AG08395 (cell line): ENCODE results near the gene CCDC7.
A peak's percentile ranks its signal among the peaks of the same experiment; 100 is the strongest.
"Not testable (repeated sequence)": the region's sequence is repeated elsewhere in the genome, so short reads cannot be mapped to it uniquely, and the experiment has no call there.

Experiments
- DNase-seq: peaks from one replicate; pipeline ENCODE4 v3.0.0; 2012; ENCODE audit warnings: mixed read lengths, low spot score

Gene CCDC7

DNA sequence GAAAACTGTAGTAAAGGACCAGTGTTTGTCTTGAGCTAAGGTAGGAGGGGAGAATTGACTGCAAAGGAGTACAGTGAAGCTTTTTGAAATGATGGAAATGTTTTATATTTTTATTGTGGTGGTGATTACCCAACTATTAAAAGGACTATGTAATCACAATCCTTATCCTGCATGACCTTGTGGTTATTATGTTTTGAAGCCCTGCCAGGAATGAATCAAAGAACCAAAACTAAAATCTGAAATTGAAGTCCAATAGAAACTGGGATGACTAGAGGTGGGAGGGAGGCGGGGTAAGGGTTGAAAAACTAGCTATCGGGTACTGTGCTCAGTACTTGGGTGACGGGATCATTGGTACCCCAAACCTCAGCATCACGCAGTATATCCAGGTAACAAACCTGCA is 8.2 kb downstream of the CCDC7 start:
- no peak for DNase-seq

DNA sequence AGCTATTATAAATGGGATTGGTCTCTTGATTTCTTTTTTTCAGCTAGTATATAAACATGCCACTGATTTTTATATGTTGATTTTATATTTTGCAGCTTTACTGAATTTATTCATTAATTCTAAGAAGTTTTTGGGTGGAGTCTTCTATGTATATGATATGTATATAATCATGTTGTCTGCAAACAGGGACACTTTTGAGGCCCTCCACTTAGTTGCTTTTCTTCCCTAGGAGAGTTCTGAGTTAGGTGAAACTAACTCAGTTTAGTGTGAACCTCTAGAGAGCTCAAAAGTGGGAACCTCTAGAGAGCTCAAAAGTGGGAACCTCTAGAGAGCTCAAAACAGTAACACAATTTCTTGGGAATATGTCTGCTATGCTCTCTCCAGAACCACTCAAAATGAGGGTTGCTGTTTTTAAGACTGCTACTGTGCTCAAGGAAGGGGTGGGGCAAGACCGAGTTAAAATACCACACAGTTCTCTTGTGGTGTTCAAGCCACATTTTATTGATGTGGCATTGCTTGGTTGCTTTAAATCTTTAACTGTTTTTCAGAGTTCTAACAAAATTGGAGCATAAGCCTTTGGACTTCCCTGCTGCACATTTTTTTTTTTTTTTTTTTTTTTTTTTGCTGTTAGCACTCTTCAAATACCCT is 13.2 kb downstream of the CCDC7 start:
- DNase-seq: no peak

DNA sequence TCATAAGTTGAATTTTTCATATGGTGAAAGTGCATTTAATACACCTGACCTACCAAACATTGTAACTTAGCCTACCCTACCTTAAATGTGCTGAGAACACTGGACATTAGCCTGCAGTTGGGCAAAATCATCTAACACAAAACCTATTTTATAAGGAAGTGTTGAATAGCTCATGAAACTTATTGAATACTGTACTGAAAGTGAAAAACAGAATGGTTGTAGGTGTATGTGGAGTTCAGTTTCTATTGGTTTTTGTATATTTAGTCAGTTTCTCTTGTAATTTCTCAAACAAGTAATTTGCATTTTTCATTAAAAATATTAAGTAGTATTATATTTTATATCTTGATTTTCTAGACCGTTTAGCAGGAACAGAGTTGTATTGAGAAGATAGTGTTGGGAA is 15.3 kb downstream of the CCDC7 start:
- no peak for DNase-seq

DNA sequence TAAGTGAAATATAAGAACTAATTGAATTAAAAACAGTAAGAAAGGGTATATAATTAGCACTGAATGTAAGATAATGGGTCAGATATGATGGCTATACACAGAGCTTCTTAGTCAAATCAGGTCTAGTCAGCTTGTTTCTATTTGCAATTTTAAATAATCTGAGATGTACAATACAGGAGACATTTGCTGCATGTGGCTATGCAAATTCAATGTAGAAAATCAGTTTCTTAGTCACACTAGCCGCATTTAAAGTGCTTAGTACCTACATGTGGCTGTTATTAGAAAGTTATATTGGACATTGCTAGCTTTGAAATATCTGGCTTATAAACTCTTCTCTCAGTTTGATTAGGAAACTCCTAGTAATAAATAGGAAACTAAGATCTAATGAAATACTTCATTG is 25.3 kb downstream of the CCDC7 start:
- DNase-seq: no peak

DNA sequence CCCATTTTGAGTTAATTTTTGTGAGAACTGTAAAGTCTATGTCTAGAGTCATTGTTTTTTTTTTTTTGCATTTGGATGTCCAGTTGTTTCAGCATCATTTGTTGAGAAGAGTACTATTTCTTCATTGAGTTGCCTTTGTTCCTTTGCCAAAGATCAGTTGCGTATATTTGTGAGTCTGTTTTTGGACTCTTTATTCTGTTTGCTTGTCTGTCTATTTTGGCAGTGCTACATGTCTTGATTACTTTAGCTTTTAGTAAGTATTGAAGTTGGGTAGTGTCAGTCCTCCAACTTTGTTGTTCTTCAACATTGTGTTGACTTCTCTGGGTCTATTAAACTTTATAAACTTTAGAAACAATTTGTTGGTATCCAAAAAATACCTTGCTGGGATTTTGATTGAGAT is 31.6 kb downstream of the CCDC7 start:
- DNase-seq: no peak

DNA sequence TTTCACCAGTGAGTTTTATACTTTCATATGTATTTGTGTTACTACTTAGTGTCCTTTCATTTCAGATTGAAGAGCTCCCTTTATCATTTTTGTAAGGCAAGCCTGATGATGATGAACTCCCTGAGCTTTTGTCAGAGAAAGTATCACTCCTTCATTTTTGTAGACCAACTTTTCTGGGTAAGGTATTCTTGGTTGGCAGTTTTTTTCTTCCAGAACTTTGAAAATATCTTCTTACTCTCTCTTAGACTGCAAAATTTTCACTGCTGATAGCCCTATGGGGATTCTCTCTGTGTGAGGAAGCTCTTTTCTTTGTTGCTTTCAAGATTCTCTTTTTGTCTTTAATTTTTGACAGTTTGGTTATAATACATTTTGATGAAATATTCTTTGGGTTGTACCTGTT is 35.7 kb downstream of the CCDC7 start:
- no peak for DNase-seq

DNA sequence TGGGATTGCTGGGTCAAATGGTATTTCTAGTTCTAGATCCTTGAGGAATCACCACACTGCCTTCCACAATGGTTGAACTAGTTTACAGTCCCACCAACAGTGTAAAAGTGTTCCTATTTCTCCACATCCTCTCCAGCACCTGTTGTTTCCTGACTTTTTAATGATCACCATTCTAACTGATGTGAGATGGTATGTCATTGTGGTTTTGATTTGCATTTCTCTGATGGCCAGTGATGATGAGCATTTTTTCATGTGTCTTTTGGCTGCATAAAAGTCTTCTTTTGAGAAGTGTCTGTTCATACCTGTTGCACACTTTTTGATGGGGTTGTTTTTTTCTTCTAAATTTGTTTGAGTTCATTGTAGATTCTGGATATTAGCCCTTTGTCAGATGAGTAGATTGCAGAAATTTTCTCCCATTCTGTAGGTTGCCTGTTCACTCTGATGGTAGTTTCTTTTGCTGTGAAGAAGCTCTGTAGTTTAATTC is 37.1 kb downstream of the CCDC7 start:
- not testable (repeated sequence) for DNase-seq

DNA sequence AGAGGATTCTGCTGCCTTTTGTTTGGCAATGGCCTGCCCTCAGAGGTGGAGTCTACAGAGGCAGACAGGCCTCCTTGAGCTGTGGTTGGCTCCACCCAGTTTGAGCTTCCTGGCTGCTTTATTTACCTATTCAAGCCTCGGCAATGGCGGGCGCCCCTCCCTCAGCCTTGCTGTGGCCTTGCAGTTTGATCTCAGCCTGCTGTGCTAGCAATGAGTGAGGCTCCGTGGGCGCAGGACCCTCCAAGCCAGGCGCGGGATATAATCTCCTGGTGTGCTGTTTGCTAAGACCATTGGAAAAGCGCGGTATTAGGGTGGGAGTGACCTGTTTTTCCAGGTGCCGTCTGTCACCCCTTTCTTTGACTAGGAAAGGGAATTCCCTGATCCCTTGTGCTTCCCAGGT is 42.1 kb downstream of the CCDC7 start:
- DNase-seq: not testable (repeated sequence)

DNA sequence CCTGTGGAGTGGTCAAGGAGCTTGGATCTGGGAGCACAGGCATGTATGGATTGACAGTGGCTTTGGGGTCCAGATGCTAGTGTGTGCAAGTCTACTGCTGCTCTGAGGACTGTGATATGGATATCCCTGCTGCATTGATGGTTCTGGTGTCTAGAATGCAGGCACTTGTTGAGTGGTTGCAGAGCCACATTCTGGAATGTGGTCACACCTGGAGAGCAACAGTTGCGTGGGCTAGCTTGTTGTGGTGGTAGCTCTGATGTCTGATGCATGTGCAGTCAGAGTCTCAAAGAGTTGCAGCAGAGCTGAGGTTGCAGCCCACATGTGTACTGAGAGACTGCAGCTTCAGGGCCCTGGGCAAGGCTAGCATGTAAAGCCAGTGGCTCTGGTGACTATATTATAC is 43.2 kb downstream of the CCDC7 start:
- DNase-seq: no peak

DNA sequence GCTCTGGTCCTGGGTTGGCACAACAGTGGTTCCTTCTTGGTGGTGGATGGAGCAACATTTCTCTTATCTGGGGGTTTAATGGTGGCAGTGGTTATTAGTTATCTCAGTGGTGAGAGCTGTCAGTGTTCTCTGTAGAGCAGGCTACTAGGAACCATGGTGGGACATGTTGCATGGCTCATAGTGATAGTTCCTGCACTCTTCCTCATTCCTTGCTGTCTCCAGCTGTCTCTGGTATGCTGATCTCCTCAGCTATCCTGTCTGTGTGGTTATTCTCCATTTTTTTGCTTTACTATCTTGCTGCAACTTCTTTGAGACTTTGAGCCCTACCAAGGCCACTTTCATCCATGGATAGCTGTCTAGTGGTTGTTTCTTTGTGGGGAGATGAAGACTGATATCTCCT is 44.0 kb downstream of the CCDC7 start:
- DNase-seq: peak; percentile 4

DNA sequence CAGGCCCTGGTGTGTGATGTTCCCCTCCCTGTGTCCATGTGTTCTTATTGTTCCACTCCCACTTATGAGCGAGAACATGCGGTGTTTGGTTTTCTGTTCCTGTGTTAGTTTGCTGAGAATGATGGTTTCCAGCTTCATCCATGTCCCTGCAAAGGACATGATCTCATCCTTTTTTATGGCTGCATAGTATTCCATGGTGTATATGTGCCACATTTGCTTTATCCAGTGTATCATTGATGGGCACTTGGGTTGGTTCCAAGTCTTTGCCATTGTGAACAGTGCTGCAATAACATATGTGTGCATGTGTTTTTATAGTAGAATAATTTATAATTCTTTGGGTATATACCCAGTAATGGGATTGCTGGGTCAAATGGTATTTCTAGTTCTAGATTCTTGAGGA is 48.6 kb downstream of the CCDC7 start:
- DNase-seq: not testable (repeated sequence)

DNA sequence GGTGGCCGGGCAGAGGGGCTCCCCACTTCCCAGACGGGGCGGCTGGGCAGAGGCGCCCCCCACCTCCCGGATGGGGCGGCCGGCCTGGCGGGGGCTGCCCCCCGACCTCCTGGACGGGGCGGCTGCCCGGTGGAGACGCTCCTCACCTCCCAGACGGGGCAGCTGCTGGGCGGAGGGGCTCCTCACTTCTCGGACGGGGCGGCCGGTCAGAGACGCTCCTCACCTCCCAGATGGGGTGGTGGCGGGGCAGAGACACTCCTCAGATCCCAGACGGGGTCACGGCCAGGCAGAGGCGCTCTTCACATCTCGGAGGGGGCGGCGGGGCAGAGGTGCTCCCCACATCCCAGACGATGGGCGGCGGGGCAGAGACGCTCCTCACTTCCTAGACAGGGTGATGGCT is 54.2 kb downstream of the CCDC7 start:
- not testable (repeated sequence) for DNase-seq

DNA sequence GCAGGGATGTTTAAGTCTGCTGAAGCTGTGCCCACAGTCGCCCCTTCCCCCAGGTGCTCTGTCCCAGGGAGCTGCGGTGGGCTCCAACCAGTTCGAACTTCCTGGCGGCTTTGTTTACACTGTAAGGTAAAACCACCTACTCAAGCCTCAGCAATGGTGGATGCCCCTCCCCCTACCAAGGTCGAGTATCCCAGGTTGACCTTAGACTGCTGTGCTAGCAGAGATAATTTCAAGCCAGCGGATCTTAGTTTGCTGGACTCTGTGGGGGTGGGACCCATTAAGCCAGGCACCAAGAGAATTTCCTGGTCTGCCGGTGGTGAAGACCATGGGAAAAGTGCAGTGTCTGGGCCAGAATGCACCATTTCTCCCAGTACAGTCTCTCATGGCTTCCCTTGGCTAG is 56.0 kb downstream of the CCDC7 start:
- no peak for DNase-seq

DNA sequence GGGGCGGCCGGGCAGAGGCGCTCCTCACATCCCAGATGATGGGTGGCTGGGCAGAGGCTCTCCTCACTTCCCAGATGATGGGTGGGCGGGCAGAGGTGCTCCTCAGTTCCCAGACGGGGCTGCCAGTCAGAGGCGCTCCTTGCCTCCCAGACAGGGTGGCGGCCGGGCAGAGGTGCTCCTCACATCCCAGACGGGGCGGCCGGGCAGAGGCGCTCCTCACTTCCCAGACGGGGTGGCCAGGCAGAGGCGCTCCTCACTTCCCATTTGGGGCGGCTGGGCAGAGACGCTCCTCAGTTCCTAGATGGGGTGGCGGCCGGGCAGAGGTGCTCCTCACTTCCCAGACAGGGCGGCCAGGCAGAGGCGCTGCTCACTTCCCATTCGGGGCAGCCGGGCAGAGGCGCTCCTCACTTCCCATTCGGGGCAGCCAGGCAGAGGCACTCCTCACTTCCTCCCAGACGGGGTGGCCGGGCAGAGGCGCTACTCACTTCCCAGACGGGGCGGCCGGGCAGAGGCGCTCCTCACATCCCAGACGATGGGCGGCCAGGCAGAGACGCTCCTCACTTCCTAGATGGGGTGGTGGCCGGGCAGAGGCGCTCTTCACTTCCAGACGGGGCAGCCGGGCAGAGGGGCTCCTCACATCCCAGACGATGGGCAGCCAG is 60.0 kb downstream of the CCDC7 start:
- not testable (repeated sequence) for DNase-seq

DNA sequence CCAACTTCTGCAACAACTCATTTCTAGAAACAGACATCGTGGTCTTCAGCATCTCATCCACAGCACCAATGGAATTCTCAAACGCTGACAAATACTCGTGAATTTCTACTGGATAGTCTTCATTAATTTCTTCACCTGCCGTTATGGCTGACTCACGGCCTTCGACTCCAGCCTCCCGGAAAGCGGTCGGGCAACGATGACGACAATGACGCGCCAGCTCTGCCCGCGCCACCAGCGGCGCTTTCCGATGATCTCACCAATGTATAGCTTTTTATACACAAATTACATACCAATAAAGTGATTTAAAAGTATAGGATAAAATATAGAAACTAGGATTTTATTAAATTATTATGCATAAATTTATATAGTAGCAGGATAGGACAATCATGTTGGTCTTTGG is 65.7 kb downstream of the CCDC7 start:
- DNase-seq: no peak

DNA sequence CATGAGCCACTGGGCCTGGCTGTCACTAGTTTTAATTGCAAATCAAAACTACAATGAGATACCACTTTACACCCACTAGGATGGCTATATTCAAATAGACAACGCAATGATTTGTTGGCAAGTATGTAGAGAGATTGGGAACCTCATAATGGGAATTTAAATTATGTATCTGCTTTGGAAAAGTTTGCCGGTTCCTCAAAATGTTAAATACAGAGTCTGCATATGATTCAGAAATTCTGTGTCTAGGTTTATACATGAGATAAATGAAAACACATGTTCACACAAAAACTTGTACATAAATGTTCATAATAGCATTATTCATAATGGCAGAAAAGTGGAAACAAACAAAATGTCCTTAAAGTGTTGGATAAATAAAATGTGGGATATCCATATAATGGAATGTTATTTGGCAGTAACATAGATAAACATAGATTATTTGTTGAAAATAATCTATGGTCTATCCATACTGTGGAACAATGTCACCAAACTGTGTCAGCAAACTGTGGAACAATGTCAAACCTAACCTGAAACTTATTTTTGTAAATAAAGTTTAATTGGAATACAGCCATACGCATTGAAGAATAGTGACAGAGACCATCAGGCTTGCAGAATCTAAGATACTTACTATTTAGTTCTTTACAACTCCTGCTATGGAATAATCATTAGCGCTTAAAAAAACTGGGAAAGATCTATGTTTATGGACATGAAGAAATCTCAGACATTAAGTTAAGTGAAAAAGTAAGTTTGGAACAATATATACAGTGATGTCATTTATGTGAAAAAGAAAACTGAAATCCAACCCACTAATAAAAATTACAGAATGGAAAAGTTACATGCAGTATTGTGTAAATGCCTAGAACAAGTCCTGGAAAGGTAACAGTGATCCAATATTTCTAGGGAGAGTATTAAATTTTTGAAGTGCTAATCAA is 70.9 kb downstream of the CCDC7 start:
- no peak for DNase-seq

DNA sequence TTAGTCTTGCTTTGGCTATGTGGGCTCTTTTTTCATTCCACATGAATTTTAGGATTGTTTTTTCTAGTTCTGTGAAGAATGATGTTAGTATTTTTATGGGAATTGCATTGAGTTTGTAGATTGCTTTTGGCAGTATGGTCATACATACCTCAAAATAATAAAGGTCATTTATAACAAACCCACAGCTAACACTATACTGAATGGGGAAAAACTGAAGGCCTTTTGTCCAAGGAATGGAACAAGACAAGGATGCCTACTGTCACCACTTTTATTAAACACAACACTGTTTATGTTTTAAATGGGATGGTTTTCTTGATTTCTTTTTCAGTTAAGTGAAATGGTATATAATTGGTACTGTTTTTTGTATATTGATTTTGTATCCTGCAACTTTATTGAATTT is 84.3 kb downstream of the CCDC7 start:
- DNase-seq: no peak

DNA sequence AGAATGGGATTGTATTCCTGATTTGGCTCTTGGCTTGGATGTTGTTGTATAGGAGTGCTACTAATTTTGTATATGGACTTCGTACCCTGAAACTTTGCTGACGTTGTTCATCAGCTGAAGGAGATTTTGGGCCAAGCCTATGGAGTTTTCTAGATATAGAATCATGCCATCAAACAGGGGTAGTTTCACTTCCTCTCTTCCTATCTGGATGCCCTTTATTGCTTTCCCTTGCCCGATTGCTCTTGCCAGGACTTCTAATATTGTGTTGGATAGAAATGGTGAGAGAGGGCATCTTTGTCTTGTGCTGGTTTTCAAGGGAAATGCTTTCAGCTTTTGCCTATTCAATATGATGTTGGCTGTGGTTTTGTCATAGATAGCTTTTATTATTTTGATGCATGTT is 92.3 kb downstream of the CCDC7 start:
- no peak for DNase-seq

DNA sequence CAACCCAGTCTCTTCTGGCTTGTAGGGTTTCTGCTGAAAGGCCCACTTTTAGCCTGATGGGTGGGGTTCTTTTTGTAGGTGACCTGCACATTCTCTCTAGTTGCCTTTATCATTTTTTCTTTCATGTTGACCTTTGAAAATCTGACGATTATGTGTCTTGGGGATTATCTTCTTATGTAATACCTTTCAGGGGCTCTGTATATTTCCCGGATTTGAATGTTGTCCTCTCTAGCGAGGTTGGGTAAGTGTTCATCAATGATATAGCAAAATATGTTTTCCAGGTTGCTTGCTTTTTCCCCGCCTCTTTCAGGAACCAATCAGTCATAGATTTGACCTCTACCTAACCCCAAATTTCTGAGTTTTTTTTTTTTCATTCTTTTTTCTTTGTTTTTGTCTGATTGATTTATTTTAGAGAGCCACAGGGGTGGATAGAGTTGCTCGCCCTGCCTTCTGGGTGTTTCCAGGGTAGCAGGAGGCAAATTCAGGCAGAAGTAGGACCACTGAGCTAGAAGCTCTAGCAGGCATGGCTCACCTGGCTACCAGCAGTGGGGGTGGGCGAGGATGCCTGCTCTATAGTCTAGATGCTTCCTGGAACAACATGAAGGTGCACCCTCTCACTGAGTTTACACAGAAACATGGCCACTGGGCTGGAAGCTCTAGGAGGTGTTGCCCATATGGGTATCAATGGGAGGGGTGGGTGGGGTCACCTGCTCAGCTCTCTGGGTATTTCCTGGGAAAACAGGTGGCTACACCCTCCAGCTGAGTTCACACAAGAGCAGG is 94.9 kb downstream of the CCDC7 start:
- no peak for DNase-seq

DNA sequence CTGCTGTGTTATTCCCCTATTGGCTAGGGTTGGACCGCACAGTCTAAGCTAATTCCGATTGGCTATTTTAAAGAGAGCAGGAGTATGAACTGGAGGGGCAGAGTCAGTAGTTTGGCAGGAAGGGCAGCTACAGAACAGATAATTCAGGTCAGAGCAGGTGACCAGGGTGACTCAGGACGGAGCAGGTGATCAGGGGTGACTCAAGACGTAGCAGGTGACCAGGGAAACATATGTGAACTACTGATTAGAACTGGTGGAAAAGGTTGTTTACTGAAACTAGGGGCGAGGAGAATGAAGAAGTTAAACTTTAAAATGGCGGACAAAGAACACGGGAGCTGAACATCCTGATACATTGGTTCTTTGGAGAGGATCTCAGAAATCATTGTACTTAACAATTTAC is 102.3 kb downstream of the CCDC7 start:
- no peak for DNase-seq

DNA sequence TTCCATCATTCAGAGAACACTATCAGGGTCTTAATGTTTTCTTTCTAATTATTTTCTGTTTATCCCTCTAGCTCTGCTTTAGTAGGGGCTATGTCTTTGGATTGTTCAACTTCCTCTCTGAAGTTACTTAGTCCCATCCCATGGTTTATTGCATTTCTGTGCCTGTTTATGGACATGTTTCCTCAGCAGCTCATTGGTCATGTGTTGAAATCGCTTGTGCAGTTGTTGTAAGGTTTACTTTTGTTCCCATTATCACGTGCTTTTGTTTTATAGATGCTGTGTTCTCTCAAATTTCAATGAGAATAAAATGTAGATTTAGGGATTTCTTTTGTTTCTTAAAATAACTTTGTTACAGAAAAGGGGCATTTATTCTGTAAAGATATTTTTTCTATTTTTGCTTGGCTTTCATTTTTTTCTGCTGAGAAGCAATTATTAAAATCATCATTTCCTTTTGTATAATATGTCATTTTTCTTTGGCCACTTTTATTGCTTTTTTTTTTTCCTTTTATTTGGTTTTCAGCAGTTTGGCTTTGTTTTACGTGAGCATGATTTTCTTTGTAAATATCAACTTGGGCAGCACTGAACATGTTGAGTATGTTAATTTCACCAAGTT is 110.9 kb downstream of the CCDC7 start:
- no peak for DNase-seq

DNA sequence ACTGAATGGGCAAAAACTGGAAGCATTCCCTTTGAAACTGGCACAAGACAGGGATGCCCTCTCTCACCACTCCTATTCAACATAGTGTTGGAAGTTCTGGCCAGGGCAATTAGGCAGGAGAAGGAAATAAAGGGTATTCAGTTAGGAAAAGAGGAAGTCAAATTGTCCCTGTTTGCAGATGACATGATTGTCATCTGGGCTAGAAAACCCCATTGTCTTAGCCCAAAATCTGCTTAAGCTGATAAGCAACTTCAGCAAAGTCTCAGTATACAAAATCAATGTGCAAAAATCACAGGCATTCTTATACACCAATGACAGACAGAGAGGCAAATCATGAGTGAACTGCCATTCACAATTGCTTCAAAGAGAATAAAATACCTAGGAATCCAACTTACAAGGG is 116.8 kb downstream of the CCDC7 start:
- DNase-seq: not testable (repeated sequence)
